HCT116 (cell line): ENCODE data around the gene LRRC3B.

Experiments used
- EZH2 ChIP-seq: fragments of 200-600 bp; sonication (generic); IDR thresholded peaks from 2 replicates; pipeline ENCODE4 v1.6.1; 2017; ENCODE audit warnings: antibody characterized with exemption, mixed run types
- POLR2A ChIP-seq: IDR thresholded peaks from 2 replicates; pipeline ENCODE4 v1.7.0; 2011; ENCODE audit warnings: borderline replicate concordance; ENCODE audit not compliant: insufficient read depth, insufficient read length; ENCODE audit errors: extremely low read depth
- POLR2AphosphoS5 ChIP-seq: IDR thresholded peaks from 2 replicates; pipeline ENCODE4 v1.6.1; 2011; ENCODE audit warnings: mild to moderate bottlenecking, low read depth, low read length, moderate library complexity
- SP1 ChIP-seq: IDR thresholded peaks from 2 replicates; pipeline ENCODE4 v1.6.1; 2012; ENCODE audit warnings: low read depth
- YY1 ChIP-seq: IDR thresholded peaks from 2 replicates; pipeline ENCODE4 v1.6.1; 2011; ENCODE audit warnings: low read length, low read depth, moderate library complexity, mild to moderate bottlenecking; ENCODE audit not compliant: insufficient replicate concordance; ENCODE audit errors: extremely low read depth
- TF ChIP-seq, protein P1 (sequence below), 3 experiments: fragments of 200-600 bp in 1 of 3; sonication (generic) in 1 of 3; IDR thresholded peaks in 2 of 3; conservative IDR thresholded peaks in 1 of 3; 2 replicates each; pipeline ENCODE4 v1.5.1; 2012 to 2017; ENCODE audit warnings: low read depth in 2 of 3, low read length in 2 of 3, antibody characterized with exemption in 1 of 3, borderline replicate concordance in 1 of 3, control low read depth in 1 of 3, mild to moderate bottlenecking in 1 of 3, mixed read lengths in 1 of 3, mixed run types in 1 of 3, moderate library complexity in 1 of 3; ENCODE audit not compliant: insufficient read depth in 1 of 3

GRCh38 chr3:26675336-26675735 lies 52.8 kb downstream of the LRRC3B start:
- no peak for TF ChIP-seq EZH2
- TF ChIP-seq POLR2A = no peak
- TF ChIP-seq, protein P1, sequence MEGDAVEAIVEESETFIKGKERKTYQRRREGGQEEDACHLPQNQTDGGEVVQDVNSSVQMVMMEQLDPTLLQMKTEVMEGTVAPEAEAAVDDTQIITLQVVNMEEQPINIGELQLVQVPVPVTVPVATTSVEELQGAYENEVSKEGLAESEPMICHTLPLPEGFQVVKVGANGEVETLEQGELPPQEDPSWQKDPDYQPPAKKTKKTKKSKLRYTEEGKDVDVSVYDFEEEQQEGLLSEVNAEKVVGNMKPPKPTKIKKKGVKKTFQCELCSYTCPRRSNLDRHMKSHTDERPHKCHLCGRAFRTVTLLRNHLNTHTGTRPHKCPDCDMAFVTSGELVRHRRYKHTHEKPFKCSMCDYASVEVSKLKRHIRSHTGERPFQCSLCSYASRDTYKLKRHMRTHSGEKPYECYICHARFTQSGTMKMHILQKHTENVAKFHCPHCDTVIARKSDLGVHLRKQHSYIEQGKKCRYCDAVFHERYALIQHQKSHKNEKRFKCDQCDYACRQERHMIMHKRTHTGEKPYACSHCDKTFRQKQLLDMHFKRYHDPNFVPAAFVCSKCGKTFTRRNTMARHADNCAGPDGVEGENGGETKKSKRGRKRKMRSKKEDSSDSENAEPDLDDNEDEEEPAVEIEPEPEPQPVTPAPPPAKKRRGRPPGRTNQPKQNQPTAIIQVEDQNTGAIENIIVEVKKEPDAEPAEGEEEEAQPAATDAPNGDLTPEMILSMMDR (IDR thresholded peaks at IDR 0.05 in 2 of 3, conservative IDR thresholded peaks at IDR 0.05 in 1 of 3; ENCODE audit: borderline replicate concordance in 1 of 3, insufficient read depth in 1 of 3, low read depth in 2 of 3, low read length in 2 of 3) = no peak
- no peak for TF ChIP-seq YY1
- no peak for TF ChIP-seq SP1
- TF ChIP-seq POLR2AphosphoS5 = no peak
